WTC11 (cell line): ENCODE measurements around the gene PTPN13. TPM values are rescaled to one million over a fixed set of nuclear protein-coding genes. Genes with fewer than 3 reads are reported as not detected.
A peak's percentile ranks its signal among the peaks of the same experiment; 100 is the strongest.

Source experiments
- ATAC-seq: fragments of 200-7000 bp; cut with Tn5 transposase; 2 replicates; pipeline ENCODE4 v1.10.0; 2021; ENCODE audit warnings: mild to moderate bottlenecking, moderate library complexity
- CTCF ChIA-PET: fragments of 300-600 bp; sonication (Branson Sonifier 250); formaldehyde crosslinking; loops from one replicate; lab custom pipeline; 2021; ENCODE audit warnings: antibody characterized with exemption; lab: Charles Lee
- POLR2A ChIA-PET: fragments of 350-600 bp; sonication (Branson Sonifier 250); formaldehyde crosslinking; loops from one replicate; lab custom pipeline; 2021; ENCODE audit warnings: antibody characterized with exemption; lab: Charles Lee
- DNase-seq: peaks from one replicate; pipeline ENCODE4 v3.0.0; 2021; ENCODE audit warnings: low spot score
- H3K27ac Mint-ChIP-seq: 2 replicates; pipeline ENCODE4 v1.8.0; 2021; ENCODE audit warnings: mixed read lengths
- H3K27me3 Mint-ChIP-seq: 2 replicates; pipeline ENCODE4 v1.8.0; 2021; ENCODE audit warnings: low read depth, mild to moderate bottlenecking, moderate library complexity, mixed read lengths
- H3K36me3 Mint-ChIP-seq: 2 replicates; pipeline ENCODE4 v1.8.0; 2021; ENCODE audit warnings: mixed read lengths
- H3K4me1 Mint-ChIP-seq: 2 replicates; pipeline ENCODE4 v1.8.0; 2022; ENCODE audit warnings: mixed read lengths
- H3K4me3 Mint-ChIP-seq: 2 replicates; pipeline ENCODE4 v1.8.0; 2021; ENCODE audit warnings: mild to moderate bottlenecking, moderate library complexity, mixed read lengths
- H3K9me3 Mint-ChIP-seq: 2 replicates; pipeline ENCODE4 v1.8.0; 2021; ENCODE audit warnings: mixed read lengths
- EMX1 ChIP-seq: fragments of 250-450 bp; sonication (Bioruptor Pico); IDR thresholded peaks from 2 replicates; pipeline ENCODE4 v1.8.0; 2021; ENCODE audit warnings: mild to moderate bottlenecking
- NFYB ChIP-seq: sonication (generic); formaldehyde crosslinking; conservative IDR thresholded peaks from 2 replicates; pipeline ENCODE4 v1.8.0; 2022; ENCODE audit warnings: low read depth, missing genetic modification reagents
- NR2C2 ChIP-seq: sonication (generic); formaldehyde crosslinking; IDR thresholded peaks from 2 replicates; pipeline ENCODE4 v1.8.0; 2022; ENCODE audit warnings: mild to moderate bottlenecking, missing genetic modification reagents
- SP1 ChIP-seq: sonication (generic); formaldehyde crosslinking; conservative IDR thresholded peaks from 2 replicates; pipeline ENCODE4 v1.8.1; 2022; ENCODE audit warnings: missing genetic modification reagents
- ZBTB21 ChIP-seq: sonication (generic); formaldehyde crosslinking; IDR thresholded peaks from 2 replicates; pipeline ENCODE4 v1.8.1; 2023; ENCODE audit warnings: mild to moderate bottlenecking, missing genetic modification reagents, borderline replicate concordance
- ZNF138 ChIP-seq: sonication (generic); formaldehyde crosslinking; conservative IDR thresholded peaks from 2 replicates; pipeline ENCODE4 v1.8.1; 2022; ENCODE audit warnings: mild to moderate bottlenecking, moderate library complexity, missing genetic modification reagents
- total RNA-seq: library from RNA; stranded (reverse); gene quantifications from 3 replicates; pipeline ENCODE4 v1.2.3, GENCODE V29; 2021
- TF ChIP-seq, protein P1 (sequence below): sonication (generic); formaldehyde crosslinking; IDR thresholded peaks from 2 replicates; pipeline ENCODE4 v1.8.1; 2023; ENCODE audit warnings: mild to moderate bottlenecking, missing genetic modification reagents, borderline replicate concordance
- TF ChIP-seq, protein P2 (sequence below): fragments of 250-450 bp; sonication (Bioruptor Pico); conservative IDR thresholded peaks from 2 replicates; pipeline ENCODE4 v1.9.0; 2021; ENCODE audit warnings: mild to moderate bottlenecking
- TF ChIP-seq, protein P3 (sequence below): sonication (generic); formaldehyde crosslinking; IDR thresholded peaks from 2 replicates; pipeline ENCODE4 v1.8.1; 2022; ENCODE audit warnings: missing genetic modification reagents, borderline replicate concordance
- TF ChIP-seq, protein P4 (sequence below): fragments of 200-600 bp; IDR thresholded peaks from 2 replicates; pipeline ENCODE4 v1.8.0; 2022; ENCODE audit warnings: antibody characterized with exemption
- TF ChIP-seq, protein P5 (sequence below): sonication (generic); formaldehyde crosslinking; IDR thresholded peaks from 2 replicates; pipeline ENCODE4 v1.8.1; 2022; ENCODE audit warnings: mild to moderate bottlenecking, moderate library complexity, missing genetic modification reagents
- TF ChIP-seq, protein P6 (sequence below): sonication (generic); formaldehyde crosslinking; conservative IDR thresholded peaks from 2 replicates; pipeline ENCODE4 v1.8.1; 2022; ENCODE audit warnings: mild to moderate bottlenecking, missing genetic modification reagents
- TF ChIP-seq, protein P7 (sequence below): fragments of 250-450 bp; sonication (Bioruptor Pico); IDR thresholded peaks from 2 replicates; pipeline ENCODE4 v1.8.0; 2021; ENCODE audit warnings: mild to moderate bottlenecking

The PTPN13 gene
- total RNA-seq, 1 experiment from 2014 or later: 49.7 TPM

DNA sequence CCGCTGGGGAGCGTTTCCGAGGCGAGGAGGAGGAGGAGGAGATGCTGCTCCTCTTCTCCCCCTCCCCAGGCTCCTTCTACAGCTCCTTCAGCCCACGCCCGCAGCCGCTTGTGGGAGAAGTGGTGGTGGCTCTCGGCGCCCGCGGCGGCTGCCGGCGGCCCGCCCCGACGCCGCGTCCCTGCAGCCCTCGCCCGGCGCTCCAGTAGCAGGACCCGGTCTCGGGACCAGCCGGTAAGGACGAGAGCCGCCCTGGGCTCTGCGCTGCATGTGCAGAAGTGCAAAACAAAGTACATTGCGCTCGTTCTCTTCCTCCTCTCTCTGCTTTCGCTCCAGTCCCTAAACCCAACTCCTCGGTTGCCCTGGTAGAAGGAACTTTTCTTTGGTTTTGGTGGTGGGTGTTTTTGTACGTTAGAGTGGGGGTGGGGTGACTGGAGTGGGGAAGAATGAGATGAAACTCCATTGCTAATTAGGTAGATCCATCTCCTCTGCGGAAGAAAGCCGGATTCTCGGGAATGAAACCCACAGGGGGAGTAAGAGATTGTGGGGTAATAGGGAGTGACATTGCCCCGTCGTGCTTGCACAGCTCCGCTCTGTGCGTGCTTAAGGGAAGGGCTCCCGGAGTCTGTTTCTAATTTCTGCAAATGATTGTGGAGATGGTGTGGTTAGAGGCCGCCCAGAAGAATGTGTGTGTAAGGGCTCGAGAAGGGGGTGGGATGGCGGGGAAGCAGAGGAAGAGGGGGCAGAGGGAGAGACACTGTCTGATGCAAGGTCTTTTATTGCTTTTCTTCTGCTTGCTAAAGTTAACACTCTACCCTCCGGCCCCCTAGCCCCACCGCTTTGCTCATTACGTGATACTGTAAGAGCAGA lies 677 bp downstream of the PTPN13 start (continued):
- TF ChIP-seq, protein P1, sequence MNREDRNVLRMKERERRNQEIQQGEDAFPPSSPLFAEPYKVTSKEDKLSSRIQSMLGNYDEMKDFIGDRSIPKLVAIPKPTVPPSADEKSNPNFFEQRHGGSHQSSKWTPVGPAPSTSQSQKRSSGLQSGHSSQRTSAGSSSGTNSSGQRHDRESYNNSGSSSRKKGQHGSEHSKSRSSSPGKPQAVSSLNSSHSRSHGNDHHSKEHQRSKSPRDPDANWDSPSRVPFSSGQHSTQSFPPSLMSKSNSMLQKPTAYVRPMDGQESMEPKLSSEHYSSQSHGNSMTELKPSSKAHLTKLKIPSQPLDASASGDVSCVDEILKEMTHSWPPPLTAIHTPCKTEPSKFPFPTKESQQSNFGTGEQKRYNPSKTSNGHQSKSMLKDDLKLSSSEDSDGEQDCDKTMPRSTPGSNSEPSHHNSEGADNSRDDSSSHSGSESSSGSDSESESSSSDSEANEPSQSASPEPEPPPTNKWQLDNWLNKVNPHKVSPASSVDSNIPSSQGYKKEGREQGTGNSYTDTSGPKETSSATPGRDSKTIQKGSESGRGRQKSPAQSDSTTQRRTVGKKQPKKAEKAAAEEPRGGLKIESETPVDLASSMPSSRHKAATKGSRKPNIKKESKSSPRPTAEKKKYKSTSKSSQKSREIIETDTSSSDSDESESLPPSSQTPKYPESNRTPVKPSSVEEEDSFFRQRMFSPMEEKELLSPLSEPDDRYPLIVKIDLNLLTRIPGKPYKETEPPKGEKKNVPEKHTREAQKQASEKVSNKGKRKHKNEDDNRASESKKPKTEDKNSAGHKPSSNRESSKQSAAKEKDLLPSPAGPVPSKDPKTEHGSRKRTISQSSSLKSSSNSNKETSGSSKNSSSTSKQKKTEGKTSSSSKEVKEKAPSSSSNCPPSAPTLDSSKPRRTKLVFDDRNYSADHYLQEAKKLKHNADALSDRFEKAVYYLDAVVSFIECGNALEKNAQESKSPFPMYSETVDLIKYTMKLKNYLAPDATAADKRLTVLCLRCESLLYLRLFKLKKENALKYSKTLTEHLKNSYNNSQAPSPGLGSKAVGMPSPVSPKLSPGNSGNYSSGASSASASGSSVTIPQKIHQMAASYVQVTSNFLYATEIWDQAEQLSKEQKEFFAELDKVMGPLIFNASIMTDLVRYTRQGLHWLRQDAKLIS (CRISPR knock-in tag): no peak
- TF ChIP-seq NR2C2 (CRISPR knock-in tag) (no peak), NFYB (CRISPR knock-in tag) (no peak), EMX1 (CRISPR knock-in tag) (peak; percentile 27; the same call in 1 of the 2 replicates), ZNF138 (CRISPR knock-in tag) (no peak), SP1 (CRISPR knock-in tag) (no peak)
- TF ChIP-seq, protein P2, sequence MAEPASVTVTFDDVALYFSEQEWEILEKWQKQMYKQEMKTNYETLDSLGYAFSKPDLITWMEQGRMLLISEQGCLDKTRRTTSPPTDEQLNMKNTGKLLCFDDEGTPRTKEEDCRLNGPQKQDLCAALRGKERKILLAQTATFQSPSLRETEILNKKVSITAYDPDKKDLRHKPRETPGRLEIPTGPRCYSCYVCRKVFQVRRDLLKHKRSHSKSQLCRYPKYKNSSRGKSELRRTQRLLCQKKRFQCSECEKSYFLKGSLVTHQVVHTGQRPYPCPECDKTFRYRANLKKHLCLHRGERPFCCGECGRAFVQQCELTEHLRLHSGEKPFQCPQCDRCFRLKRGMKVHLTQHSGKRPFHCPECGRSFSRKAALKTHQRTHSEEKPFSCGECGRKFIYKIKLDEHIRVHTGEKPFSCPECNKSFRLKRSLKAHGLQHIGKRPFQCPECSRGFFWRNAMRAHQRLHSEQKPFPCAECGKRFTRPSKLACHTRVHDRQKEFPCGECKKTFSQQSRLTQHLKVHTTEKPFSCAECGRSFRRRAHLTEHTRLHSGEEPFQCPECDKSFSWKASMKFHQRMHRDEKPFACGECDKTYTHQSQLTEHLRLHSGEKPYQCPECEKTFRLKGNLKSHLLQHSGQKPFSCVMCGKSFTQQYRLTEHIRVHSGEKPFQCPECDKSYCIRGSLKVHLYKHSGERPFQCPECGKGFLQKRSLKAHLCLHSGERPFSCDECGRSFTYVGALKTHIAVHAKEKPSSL: no peak
- TF ChIP-seq, protein P3, sequence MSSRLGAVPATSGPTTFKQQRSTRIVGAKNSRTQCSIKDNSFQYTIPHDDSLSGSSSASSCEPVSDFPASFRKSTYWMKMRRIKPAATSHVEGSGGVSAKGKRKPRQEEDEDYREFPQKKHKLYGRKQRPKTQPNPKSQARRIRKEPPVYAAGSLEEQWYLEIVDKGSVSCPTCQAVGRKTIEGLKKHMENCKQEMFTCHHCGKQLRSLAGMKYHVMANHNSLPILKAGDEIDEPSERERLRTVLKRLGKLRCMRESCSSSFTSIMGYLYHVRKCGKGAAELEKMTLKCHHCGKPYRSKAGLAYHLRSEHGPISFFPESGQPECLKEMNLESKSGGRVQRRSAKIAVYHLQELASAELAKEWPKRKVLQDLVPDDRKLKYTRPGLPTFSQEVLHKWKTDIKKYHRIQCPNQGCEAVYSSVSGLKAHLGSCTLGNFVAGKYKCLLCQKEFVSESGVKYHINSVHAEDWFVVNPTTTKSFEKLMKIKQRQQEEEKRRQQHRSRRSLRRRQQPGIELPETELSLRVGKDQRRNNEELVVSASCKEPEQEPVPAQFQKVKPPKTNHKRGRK (CRISPR knock-in tag): no peak
- TF ChIP-seq, protein P4, sequence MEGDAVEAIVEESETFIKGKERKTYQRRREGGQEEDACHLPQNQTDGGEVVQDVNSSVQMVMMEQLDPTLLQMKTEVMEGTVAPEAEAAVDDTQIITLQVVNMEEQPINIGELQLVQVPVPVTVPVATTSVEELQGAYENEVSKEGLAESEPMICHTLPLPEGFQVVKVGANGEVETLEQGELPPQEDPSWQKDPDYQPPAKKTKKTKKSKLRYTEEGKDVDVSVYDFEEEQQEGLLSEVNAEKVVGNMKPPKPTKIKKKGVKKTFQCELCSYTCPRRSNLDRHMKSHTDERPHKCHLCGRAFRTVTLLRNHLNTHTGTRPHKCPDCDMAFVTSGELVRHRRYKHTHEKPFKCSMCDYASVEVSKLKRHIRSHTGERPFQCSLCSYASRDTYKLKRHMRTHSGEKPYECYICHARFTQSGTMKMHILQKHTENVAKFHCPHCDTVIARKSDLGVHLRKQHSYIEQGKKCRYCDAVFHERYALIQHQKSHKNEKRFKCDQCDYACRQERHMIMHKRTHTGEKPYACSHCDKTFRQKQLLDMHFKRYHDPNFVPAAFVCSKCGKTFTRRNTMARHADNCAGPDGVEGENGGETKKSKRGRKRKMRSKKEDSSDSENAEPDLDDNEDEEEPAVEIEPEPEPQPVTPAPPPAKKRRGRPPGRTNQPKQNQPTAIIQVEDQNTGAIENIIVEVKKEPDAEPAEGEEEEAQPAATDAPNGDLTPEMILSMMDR: no peak
- TF ChIP-seq, protein P5, sequence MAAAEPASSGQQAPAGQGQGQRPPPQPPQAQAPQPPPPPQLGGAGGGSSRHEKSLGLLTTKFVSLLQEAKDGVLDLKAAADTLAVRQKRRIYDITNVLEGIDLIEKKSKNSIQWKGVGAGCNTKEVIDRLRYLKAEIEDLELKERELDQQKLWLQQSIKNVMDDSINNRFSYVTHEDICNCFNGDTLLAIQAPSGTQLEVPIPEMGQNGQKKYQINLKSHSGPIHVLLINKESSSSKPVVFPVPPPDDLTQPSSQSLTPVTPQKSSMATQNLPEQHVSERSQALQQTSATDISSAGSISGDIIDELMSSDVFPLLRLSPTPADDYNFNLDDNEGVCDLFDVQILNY (CRISPR knock-in tag): no peak

DNA sequence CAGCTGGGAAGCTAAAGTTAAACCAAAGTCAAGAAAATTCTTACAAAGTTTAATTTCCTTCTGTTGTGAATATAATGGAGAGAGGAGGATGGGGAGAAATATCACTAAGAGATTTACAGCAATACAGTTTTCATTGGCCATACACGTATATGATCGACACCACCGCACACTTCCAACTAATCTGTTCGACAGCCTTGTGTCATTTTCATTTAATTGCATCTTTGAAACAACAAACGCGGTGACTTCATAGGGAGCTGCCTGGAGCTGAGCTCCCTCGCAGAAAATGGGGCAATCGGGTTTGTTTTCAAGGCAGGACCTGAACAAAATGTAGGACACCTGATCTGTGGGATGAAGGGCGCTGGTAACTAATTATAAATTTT lies 1.3 kb downstream of the PTPN13 start:
- Mint-ChIP-seq H3K9me3 (no peaks in the 10 kb centered on the region), H3K36me3 (no peaks in the 10 kb centered on the region), H3K27ac (peak overlapping the region; percentile 94; the same call in 1 of the 2 replicates), H3K27me3 (no peaks in the 10 kb centered on the region), H3K4me1 (peaks cover 42% of the 10 kb centered on the region), H3K4me3 (peak overlapping the region; percentile 96)
- ChIA-PET CTCF (interaction anchor here (0.5 to 3.2 kb wide), 2 partner anchors 21 to 99 kb away, joined by 3 to 16 read pairs; no protein-coding TSS in a partner anchor), POLR2A (interaction anchor here (0.6 kb wide), 1 partner anchor 463 kb away, joined by 3 read pairs; no protein-coding TSS in a partner anchor)
- TF ChIP-seq, protein P6, sequence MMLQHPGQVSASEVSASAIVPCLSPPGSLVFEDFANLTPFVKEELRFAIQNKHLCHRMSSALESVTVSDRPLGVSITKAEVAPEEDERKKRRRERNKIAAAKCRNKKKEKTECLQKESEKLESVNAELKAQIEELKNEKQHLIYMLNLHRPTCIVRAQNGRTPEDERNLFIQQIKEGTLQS (CRISPR knock-in tag): no peak
- no peak for TF ChIP-seq ZBTB21 (CRISPR knock-in tag)
- TF ChIP-seq, protein P7, sequence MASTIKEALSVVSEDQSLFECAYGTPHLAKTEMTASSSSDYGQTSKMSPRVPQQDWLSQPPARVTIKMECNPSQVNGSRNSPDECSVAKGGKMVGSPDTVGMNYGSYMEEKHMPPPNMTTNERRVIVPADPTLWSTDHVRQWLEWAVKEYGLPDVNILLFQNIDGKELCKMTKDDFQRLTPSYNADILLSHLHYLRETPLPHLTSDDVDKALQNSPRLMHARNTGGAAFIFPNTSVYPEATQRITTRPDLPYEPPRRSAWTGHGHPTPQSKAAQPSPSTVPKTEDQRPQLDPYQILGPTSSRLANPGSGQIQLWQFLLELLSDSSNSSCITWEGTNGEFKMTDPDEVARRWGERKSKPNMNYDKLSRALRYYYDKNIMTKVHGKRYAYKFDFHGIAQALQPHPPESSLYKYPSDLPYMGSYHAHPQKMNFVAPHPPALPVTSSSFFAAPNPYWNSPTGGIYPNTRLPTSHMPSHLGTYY (CRISPR knock-in tag): no peak
- ATAC-seq: no peak
- DNase-seq: no peak
